GM12864 (cell line): ENCODE data around the gene SLC16A9.

Experiments
- DNase-seq: peaks from one replicate; pipeline ENCODE4 v3.0.0-alpha.2; 2011; ENCODE audit warnings: low read depth
- H3K4me3 ChIP-seq: 2 replicates; pipeline ENCODE4 v1.5.1; 2011; ENCODE audit warnings: mild to moderate bottlenecking, low read depth, low read length, control low read depth
- CTCF ChIP-seq: IDR thresholded peaks from 2 replicates; pipeline ENCODE4 v1.5.1; 2011; ENCODE audit warnings: low read depth, mild to moderate bottlenecking, moderate library complexity, low read length, control low read depth, inconsistent platforms; ENCODE audit errors: missing control alignments

Gene SLC16A9

GRCh38 chr10:59713196-59713821 is 3.7 kb upstream of the SLC16A9 start:
- TF ChIP-seq CTCF, result no peak
- no peak overlapping the region for H3K4me3 ChIP-seq
- DNase-seq, result no peak

GRCh38 chr10:59711871-59712494 is 2.3 kb upstream of the SLC16A9 start:
- no peak for TF ChIP-seq CTCF
- DNase-seq, result no peak
- no peak overlapping the region for H3K4me3 ChIP-seq

- H3K4me3 ChIP-seq, result peak overlapping the region; percentile 63
- no peak for TF ChIP-seq CTCF
- no peak for DNase-seq
Measured at GRCh38 chr10:59708816-59709394, 745 bp downstream of the SLC16A9 start.

GRCh38 chr10:59706851-59707797 is 2.5 kb downstream of the SLC16A9 start:
- no peak for TF ChIP-seq CTCF

GRCh38 chr10:59705931-59706330 is 3.7 kb downstream of the SLC16A9 start:
- H3K4me3 ChIP-seq, result no peak overlapping the region
- TF ChIP-seq CTCF, result no peak
- DNase-seq, result no peak

More at GRCh38 chr10:59706851-59707797, 2.5 kb downstream of the SLC16A9 start:
- no peak for DNase-seq
- H3K4me3 ChIP-seq, result no peak overlapping the region

GRCh38 chr10:59704630-59705029 is 5.0 kb downstream of the SLC16A9 start:
- no peak for DNase-seq
- no peak for TF ChIP-seq CTCF
- no peak overlapping the region for H3K4me3 ChIP-seq
